Right cardiac atrium (tissue), 5 donors: ENCODE measurements around the gene EML1. TPM values are rescaled to one million over a fixed set of nuclear protein-coding genes. Genes with fewer than 3 reads are reported as not detected.

Experiments
- ATAC-seq, 2 donors: fragments of 200-7000 bp; cut with Tn5 transposase; one replicate each; pipeline versions ENCODE4 v1.8.0 to v1.9.1; 2020; ENCODE audit warnings: moderate library complexity in 2 of 2, mild to moderate bottlenecking in 1 of 2
- DNase-seq, 3 donors: peaks; one replicate each; pipeline ENCODE4 v3.0.0-alpha.2; 2020
- H3K27ac ChIP-seq: one replicate; pipeline ENCODE4 v1.5.1; 2013; ENCODE audit warnings: mild to moderate bottlenecking, low read length, control low read depth, moderate library complexity
- H3K27me3 ChIP-seq: one replicate; pipeline ENCODE4 v1.6.1; 2013; ENCODE audit not compliant: control insufficient read depth, insufficient read depth
- H3K4me1 ChIP-seq: one replicate; pipeline ENCODE4 v1.6.1; 2013; ENCODE audit warnings: low read length; ENCODE audit not compliant: control insufficient read depth, insufficient read depth
- H3K4me3 ChIP-seq: one replicate; pipeline ENCODE4 v1.5.1; 2013; ENCODE audit warnings: low read length, control low read depth
- H3K9me3 ChIP-seq: one replicate; pipeline ENCODE4 v1.6.1; 2013; ENCODE audit warnings: low read length; ENCODE audit not compliant: control insufficient read depth
- WGBS: extraction: QIAGEN DNeasy Blood & Tissue Kit; methylation state at CpG from one replicate; pipeline ENCODE4 v1.1.7; 2013; 5-methylcytosine and 5-hydroxymethylcytosine counted together
- intact Hi-C, 4 donors: fragments of 100-400 bp; cut with DNase I; formaldehyde crosslinking; loops; one replicate each; pipeline versions ENCODE4 v1.11.0 to v1.14.0; 2022 to 2023
- polyA plus RNA-seq: library from polyadenylated mRNA; stranded (reverse); fragments of 200-250 nt; gene quantifications from one replicate; pipeline ENCODE4 v1.2.3, GENCODE V29; 2013
- total RNA-seq, 4 donors: library from RNA; stranded (reverse); fragmentation: NEBNext Ultra II Directional; extraction: Animal tissue kit (Norgen Biotek cat#: 25700); gene quantifications; one replicate each; pipeline ENCODE4 v1.2.1, GENCODE V29; 2021
- donor health status: healthy with polysubstance abuse.
- donor health status: DM: no; HTN: yes; CAD: no.
- donor health status: DM: no; HTN: no; CAD: no.
- donor health status: DM: no; HTN: yes; CAD: no; lungs with severe emphysema.
- donor health status: DM: yes; HTN: yes; CAD: no.

The EML1 gene
- total and polyA plus RNA-seq, 5 donors = 11.2 to 39.1 (median 34.0) TPM

- peak in 1 of 3 donors; percentile 31 for DNase-seq
- intact Hi-C loops = no loop called here
- H3K9me3 ChIP-seq = no peaks in the 10 kb centered on the region
- H3K4me1 ChIP-seq = no peaks in the 10 kb centered on the region
- H3K27me3 ChIP-seq = no peaks in the 10 kb centered on the region
- H3K27ac ChIP-seq = no peak overlapping the region
- no peak for ATAC-seq
- 77% methylated on average over 7 of the region's 7 CpGs for WGBS
- H3K4me3 ChIP-seq = no peak overlapping the region
Observed at GRCh38 chr14:99908653-99909250, 115.5 kb downstream of the EML1 start.

GRCh38 chr14:99909513-99910064 lies 116.4 kb downstream of the EML1 start:
- no peak overlapping the region for H3K4me3 ChIP-seq
- H3K9me3 ChIP-seq = no peaks in the 10 kb centered on the region
- intact Hi-C loops = no loop called here
- WGBS = 85% methylated on average over 12 of the region's 12 CpGs
- H3K27me3 ChIP-seq = no peaks in the 10 kb centered on the region
- no peak for ATAC-seq
- H3K27ac ChIP-seq = no peak overlapping the region
- no peaks in the 10 kb centered on the region for H3K4me1 ChIP-seq
- DNase-seq = no peak

GRCh38 chr14:99910337-99911309 lies 117.4 kb downstream of the EML1 start:
- intact Hi-C loops = no loop called here
- DNase-seq (no peak), ATAC-seq (no peak)
- Histone ChIP-seq H3K27me3 (no peaks in the 10 kb centered on the region), H3K9me3 (no peaks in the 10 kb centered on the region), H3K4me1 (no peaks in the 10 kb centered on the region), H3K27ac (no peak overlapping the region), H3K4me3 (no peak overlapping the region)
- 92% methylated on average over 11 of the region's 11 CpGs for WGBS

- 91% methylated on average over 10 of the region's 10 CpGs for WGBS
- no peaks in the 10 kb centered on the region for H3K4me1 ChIP-seq
- intact Hi-C loops = no loop called here
- ATAC-seq (no peak), DNase-seq (no peak)
- no peak overlapping the region for H3K4me3 ChIP-seq
- H3K9me3 ChIP-seq = no peaks in the 10 kb centered on the region
- no peaks in the 10 kb centered on the region for H3K27me3 ChIP-seq
- no peak overlapping the region for H3K27ac ChIP-seq
Observed at GRCh38 chr14:99915305-99916090, 122.3 kb downstream of the EML1 start.

- intact Hi-C loops = no loop called here
- H3K27ac ChIP-seq = no peak overlapping the region
- ATAC-seq (no peak), DNase-seq (no peak)
- no peaks in the 10 kb centered on the region for H3K4me1 ChIP-seq
- H3K27me3 ChIP-seq = no peaks in the 10 kb centered on the region
- no peaks in the 10 kb centered on the region for H3K9me3 ChIP-seq
- WGBS = 92% methylated on average over 2 of the region's 2 CpGs
- no peak overlapping the region for H3K4me3 ChIP-seq
Observed at GRCh38 chr14:99916091-99916383, 122.8 kb downstream of the EML1 start.

- no peak for DNase-seq
- Histone ChIP-seq H3K27me3 (no peaks in the 10 kb centered on the region), H3K27ac (no peak overlapping the region), H3K4me1 (no peaks in the 10 kb centered on the region), H3K9me3 (no peaks in the 10 kb centered on the region), H3K4me3 (no peak overlapping the region)
- intact Hi-C loops = no loop called here
- ATAC-seq = no peak
- 82% methylated on average over 6 of the region's 6 CpGs for WGBS
Observed at GRCh38 chr14:99918781-99919180, 125.6 kb downstream of the EML1 start.

- WGBS = 92% methylated on average over 4 of the region's 4 CpGs
- DNase-seq (no peak), ATAC-seq (no peak)
- Histone ChIP-seq H3K4me3 (no peak overlapping the region), H3K27ac (no peak overlapping the region), H3K9me3 (no peaks in the 10 kb centered on the region), H3K27me3 (no peaks in the 10 kb centered on the region), H3K4me1 (no peaks in the 10 kb centered on the region)
- intact Hi-C loops = no loop called here
Observed at GRCh38 chr14:99921425-99921824, 128.2 kb downstream of the EML1 start.

GRCh38 chr14:99924379-99924778 lies 131.2 kb downstream of the EML1 start:
- no peak overlapping the region for H3K27ac ChIP-seq
- no peaks in the 10 kb centered on the region for H3K27me3 ChIP-seq
- no peak for ATAC-seq
- 93% methylated on average over 1 of the region's 1 CpG for WGBS
- no peak for DNase-seq
- intact Hi-C loops = no loop called here
- H3K4me3 ChIP-seq = no peak overlapping the region
- no peaks in the 10 kb centered on the region for H3K4me1 ChIP-seq
- H3K9me3 ChIP-seq = no peaks in the 10 kb centered on the region

GRCh38 chr14:99925471-99925870 lies 132.3 kb downstream of the EML1 start:
- ATAC-seq (no peak), DNase-seq (no peak)
- intact Hi-C loops = no loop called here
- WGBS = 98% methylated on average over 7 of the region's 7 CpGs
- Histone ChIP-seq H3K27ac (no peak overlapping the region), H3K4me1 (no peaks in the 10 kb centered on the region), H3K9me3 (no peaks in the 10 kb centered on the region), H3K27me3 (no peaks in the 10 kb centered on the region), H3K4me3 (no peak overlapping the region)

- no peak overlapping the region for H3K27ac ChIP-seq
- no peaks in the 10 kb centered on the region for H3K27me3 ChIP-seq
- H3K4me3 ChIP-seq = no peak overlapping the region
- DNase-seq = no peak
- H3K9me3 ChIP-seq = no peaks in the 10 kb centered on the region
- intact Hi-C loops = no loop called here
- no peaks in the 10 kb centered on the region for H3K4me1 ChIP-seq
- 69% methylated on average over 5 of the region's 5 CpGs for WGBS
- no peak for ATAC-seq
Observed at GRCh38 chr14:99928963-99929362, 135.8 kb downstream of the EML1 start.

- no peak overlapping the region for H3K27ac ChIP-seq
- intact Hi-C loops = no loop called here
- no peak overlapping the region for H3K4me3 ChIP-seq
- DNase-seq (no peak), ATAC-seq (no peak)
- WGBS = 94% methylated on average over 6 of the region's 6 CpGs
- no peaks in the 10 kb centered on the region for H3K27me3 ChIP-seq
- no peaks in the 10 kb centered on the region for H3K9me3 ChIP-seq
- H3K4me1 ChIP-seq = no peaks in the 10 kb centered on the region
Observed at GRCh38 chr14:99929601-99930000, 136.4 kb downstream of the EML1 start.
